GM20000 (cell line): ENCODE results near the gene WNT3.

Source experiments
- DNase-seq: peaks from one replicate; pipeline ENCODE4 v3.0.0; 2012; ENCODE audit warnings: low spot score
- CTCF ChIP-seq: IDR thresholded peaks from 2 replicates; pipeline ENCODE4 v1.5.1; 2012; ENCODE audit warnings: mild to moderate bottlenecking, control low read depth; ENCODE audit errors: extremely low read depth, missing control alignments

Gene WNT3

GRCh38 chr17:46726206-46726605 lies 92.3 kb downstream of the WNT3 start:
- DNase-seq: no peak
- TF ChIP-seq CTCF: no peak

GRCh38 chr17:46722662-46723285 lies 95.7 kb downstream of the WNT3 start:
- DNase-seq: no peak
- no peak for TF ChIP-seq CTCF

GRCh38 chr17:46720408-46720807 lies 98.1 kb downstream of the WNT3 start:
- no peak for DNase-seq
- TF ChIP-seq CTCF: no peak

GRCh38 chr17:46719891-46720290 lies 98.6 kb downstream of the WNT3 start:
- no peak for DNase-seq
- TF ChIP-seq CTCF: no peak

- no peak for TF ChIP-seq CTCF
- no peak for DNase-seq
Measured at GRCh38 chr17:46717999-46718398, 100.5 kb downstream of the WNT3 start.
